CD4-positive, alpha-beta T cell treated with Interleukin-6 for 4 hours (primary cell): ENCODE results near the gene CCBE1.
"Not testable (repeated sequence)": the region's sequence is repeated elsewhere in the genome, so short reads cannot be mapped to it uniquely, and the experiment has no call there.

ENCODE experiments used
- DNase-seq: peaks from one replicate; pipeline ENCODE4 v3.0.0-alpha.2; 2020; ENCODE audit warnings: mixed read lengths

Gene CCBE1

GRCh38 chr18:59518705-59519104, 178.5 kb downstream of the CCBE1 start:
- DNase-seq, result no peak

GRCh38 chr18:59517446-59518165, 179.6 kb downstream of the CCBE1 start:
- no peak for DNase-seq

DNA sequence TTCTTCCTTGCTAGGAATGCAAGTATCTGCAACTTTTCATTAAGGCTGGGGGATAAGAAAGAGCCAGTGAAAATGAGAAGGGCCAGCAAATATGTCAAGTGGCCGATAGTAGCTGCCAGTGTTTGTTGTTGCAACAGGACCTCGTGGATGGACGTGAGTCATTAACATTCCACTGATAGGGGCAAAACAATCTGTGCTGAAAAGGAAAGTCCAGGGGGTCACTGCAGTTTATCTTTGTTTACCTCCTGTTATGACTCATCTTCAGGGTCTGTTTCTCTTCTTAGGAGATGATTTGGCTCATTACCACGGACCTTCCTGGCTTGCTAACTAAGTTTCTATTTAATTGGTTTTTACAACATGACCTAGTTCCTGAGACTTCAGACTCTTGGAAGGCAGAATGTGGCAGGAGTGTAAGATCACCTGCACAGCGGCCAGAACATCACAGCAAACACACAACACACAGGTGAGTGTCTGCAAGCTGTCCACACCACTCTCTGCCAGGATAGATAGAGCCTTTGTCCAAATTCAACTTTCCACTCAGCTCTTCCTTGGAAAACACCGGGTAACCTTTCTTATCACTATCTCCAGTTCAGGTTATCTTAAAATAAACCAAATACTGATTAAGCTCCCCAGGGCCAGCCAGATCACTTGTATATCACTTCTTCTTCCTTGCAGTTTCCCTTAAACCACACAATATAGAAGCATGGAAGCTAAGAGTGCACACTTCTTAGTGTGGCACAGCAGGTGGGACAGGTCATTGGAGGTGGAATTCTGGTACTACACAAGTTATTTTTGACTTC, 180.7 kb downstream of the CCBE1 start:
- DNase-seq, result no peak

GRCh38 chr18:59515956-59516355, 181.3 kb downstream of the CCBE1 start:
- DNase-seq, result not testable (repeated sequence)

GRCh38 chr18:59515147-59515546, 182.1 kb downstream of the CCBE1 start:
- no peak for DNase-seq

DNA sequence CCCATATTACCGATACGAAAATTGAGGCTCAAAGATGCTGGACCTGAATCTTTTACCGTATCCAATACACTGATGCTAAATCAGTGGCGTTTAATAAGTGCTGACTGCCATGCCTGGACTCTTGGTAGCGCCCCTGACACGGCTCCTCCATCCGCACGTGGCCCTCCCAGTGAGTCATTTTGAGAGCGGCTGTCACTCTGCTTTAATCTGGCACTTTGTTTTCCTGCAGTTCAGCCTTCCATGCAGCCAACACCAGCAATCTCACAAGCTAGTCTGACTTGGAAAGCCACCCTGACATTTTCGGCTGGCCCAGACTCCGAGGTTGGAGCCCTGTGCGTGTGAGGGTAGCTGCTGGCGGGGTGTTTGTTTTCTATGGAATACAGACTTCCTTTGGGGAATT, 183.0 kb downstream of the CCBE1 start:
- no peak for DNase-seq

- DNase-seq, result no peak
These were observed 185.0 kb downstream of the CCBE1 start for GRCh38 chr18:59512025-59512755.

GRCh38 chr18:59509481-59510442, 187.5 kb downstream of the CCBE1 start:
- no peak for DNase-seq

DNA sequence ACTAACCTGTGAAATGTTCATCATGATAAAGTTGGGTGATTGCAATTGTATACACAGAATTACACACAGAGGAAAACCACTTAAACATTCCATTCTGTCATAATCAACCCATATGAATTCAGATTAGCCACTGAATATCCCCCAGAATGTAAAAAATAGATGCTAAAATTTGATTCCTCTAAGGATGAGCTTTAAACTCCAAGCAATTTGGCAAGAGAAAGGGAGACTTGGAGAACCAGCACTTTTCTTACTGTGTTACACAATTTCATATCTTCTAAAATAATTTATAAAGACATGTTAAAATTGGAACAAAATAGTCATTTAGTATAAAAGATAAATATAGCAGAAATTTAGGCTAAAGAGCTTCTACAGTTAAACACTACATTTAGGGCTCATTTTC, 191.9 kb downstream of the CCBE1 start:
- DNase-seq, result no peak

GRCh38 chr18:59502274-59503175, 194.7 kb downstream of the CCBE1 start:
- no peak for DNase-seq

DNA sequence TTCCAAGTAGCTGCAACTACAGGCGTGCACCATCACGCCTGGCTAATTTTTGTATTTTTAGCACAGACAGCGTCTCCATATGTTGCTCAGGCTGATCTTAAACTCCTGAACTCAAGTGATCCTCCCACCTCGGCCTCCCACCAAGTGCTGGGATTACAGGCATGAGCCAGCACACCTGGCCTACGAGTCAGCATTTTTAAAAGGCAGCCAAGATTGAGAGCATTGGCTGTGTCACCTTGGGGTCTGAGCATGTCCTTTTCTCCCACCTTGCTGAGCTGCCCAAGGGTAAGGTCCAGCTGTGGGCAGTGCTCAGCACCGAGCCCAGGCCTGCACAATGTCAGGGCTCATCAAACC, 195.3 kb downstream of the CCBE1 start:
- no peak for DNase-seq

DNA sequence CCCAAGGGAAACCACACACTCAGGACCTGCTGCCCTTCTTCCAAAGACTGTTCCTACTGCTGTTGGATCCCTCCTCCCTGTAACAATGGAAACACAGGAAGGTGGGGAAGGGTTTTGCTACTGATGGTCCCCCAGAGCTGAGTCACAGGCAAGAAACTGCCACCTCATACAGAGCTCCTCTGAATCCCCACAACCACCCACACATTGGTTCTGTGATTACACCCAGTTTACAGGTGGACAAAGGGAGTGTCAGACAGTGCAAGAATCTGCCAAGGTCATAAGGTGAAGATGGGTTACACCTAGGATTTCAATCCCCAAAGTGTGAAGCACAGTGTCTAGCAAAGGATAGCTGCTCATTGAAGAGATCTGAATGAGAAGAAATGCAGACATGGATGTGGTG, 196.5 kb downstream of the CCBE1 start:
- no peak for DNase-seq

- DNase-seq, result no peak
These were observed 198.6 kb downstream of the CCBE1 start for GRCh38 chr18:59498506-59499086.

DNA sequence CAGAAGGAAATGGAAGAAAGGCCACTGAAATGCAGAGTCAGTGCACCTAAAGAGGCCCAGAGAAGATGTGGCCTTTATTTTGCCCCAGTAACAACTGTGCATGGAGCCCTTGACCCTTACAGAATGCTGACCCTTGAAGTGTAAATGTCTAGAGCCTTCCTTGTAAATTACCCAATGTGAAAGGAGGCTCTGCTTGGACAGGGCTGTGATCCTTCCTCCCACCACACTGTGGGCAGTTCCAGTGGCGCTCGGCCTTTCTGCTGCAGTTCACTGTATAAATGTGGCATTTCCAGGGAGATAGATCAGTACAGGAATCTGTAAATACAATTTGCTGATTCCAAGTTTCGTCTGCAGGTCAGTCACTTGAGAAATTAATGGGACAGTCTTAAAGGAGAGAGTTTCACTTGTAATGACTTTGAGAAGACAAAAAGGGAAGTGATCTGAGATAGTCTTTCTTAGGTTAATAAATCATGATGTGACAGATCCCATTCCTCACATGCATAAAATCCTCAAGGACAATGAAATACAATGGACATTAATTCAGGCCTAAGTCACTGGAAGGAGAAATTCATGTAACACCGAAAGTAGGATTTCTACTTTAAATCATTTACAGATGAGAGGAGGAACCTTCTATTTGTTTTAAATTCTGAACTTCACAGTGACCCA, 204.3 kb downstream of the CCBE1 start:
- no peak for DNase-seq

DNA sequence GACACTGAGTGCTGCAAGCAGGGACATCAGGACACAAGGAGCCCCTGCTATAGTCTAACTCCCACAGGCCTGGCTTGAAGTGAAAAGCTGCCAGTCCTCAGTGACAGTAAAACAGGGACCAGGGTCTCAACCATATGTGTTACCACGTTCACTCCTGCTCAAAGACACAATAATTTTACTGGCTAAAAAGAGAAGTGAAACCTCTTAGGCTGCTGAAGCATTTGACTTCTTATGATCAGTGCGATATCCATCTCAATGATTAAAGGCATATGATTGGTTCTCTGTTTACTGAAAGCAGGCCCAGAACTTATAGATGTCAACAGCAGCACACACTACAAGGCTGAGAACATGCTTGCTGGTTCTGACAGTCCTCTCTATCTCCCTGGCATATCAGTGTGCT, 208.3 kb downstream of the CCBE1 start:
- DNase-seq, result no peak

GRCh38 chr18:59485382-59485781, 211.8 kb downstream of the CCBE1 start:
- DNase-seq, result no peak

DNA sequence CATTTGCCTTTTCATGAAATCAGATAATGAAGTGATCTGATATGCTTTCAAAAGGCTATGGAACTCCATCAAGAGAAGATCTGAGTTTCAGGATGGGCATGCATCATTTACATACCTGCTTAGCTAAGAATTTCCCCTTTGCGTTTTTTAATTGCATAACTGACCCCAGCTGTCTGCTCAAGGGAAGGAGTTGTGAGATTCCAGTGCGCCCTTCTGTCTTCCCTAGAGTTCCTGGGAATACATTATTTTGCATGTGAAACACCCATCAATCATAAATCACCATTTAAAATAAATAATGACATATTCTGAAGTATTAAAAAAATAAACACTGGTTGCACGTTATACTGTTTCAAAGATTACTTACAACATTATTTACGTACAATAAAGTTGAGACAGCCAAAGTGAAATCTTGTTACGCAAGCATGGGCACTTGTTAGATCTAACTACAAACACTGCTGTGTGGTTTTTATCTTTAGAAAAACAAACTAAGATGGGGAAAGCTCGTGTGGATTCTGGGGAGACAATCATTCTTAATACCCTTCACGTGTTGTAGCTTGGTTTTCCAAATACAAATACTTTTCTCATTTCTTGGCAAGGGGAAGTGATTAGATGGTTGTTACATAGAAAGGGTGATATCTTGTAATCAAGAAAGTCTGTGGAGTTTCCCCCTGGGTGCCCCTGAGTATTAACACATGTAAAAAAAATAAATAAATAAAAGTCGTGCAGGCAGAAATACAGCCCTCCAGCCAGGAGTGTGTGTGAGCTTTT, 212.5 kb downstream of the CCBE1 start:
- DNase-seq, result no peak

GRCh38 chr18:59484131-59484530, 213.1 kb downstream of the CCBE1 start:
- DNase-seq, result no peak

DNA sequence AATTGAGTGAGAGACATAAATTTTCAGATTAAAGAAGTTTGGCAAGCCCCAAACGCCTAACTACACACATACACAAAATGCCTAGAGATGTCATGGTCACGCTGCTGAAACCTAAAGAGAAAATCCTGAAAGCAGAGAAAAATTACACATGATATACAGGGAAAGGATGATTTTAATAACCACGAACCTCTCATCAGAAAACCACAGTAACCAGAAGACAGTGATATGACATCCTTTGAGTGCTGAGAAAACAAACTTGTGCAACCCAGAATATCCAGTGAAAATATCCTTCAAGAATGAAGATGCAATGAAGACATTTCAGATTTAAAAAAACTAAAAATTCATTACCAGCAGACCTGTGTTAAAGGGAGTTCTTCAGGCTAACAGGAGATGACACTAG, 215.8 kb downstream of the CCBE1 start:
- DNase-seq, result no peak

- no peak for DNase-seq
These were observed 217.4 kb downstream of the CCBE1 start for GRCh38 chr18:59479776-59480175.
